Parathyroid adenoma (tissue), 2 donors: ENCODE results near the gene WWC1.

ENCODE experiments used
- H2AFZ ChIP-seq: fragments of 300-600 bp; sonication (generic); one replicate; pipeline ENCODE4 v1.7.0; 2017; ENCODE audit warnings: antibody characterized with exemption, mild to moderate bottlenecking
- H3K27ac ChIP-seq: fragments of 300-600 bp; sonication (generic); one replicate; pipeline ENCODE4 v1.7.0; 2017
- H3K27me3 ChIP-seq: fragments of 300-600 bp; sonication (generic); one replicate; pipeline ENCODE4 v1.7.0; 2017; ENCODE audit warnings: low read length; ENCODE audit not compliant: control insufficient read depth, insufficient read depth
- H3K36me3 ChIP-seq: fragments of 300-600 bp; sonication (generic); one replicate; pipeline ENCODE4 v1.7.0; 2017; ENCODE audit warnings: low read length; ENCODE audit not compliant: control insufficient read depth, insufficient read depth
- H3K4me1 ChIP-seq: fragments of 300-600 bp; sonication (generic); one replicate; pipeline ENCODE4 v1.7.0; 2017; ENCODE audit warnings: control low read depth
- H3K4me2 ChIP-seq: fragments of 300-600 bp; sonication (generic); one replicate; pipeline ENCODE4 v1.7.0; 2017; ENCODE audit warnings: low read length
- H3K4me3 ChIP-seq: fragments of 300-600 bp; sonication (generic); one replicate; pipeline ENCODE4 v1.7.0; 2017; ENCODE audit warnings: low read depth, low read length
- H3K79me2 ChIP-seq: fragments of 300-600 bp; sonication (generic); one replicate; pipeline ENCODE4 v1.7.0; 2017; ENCODE audit warnings: control low read depth
- H3K9ac ChIP-seq: fragments of 300-600 bp; sonication (generic); one replicate; pipeline ENCODE4 v1.7.0; 2017; ENCODE audit warnings: mild to moderate bottlenecking
- H3K9me3 ChIP-seq: fragments of 300-600 bp; sonication (generic); one replicate; pipeline ENCODE4 v1.7.0; 2017; ENCODE audit warnings: low read length; ENCODE audit not compliant: control insufficient read depth
- CTCF ChIP-seq: fragments of 300-600 bp; sonication (generic); IDR thresholded peaks from one replicate; pipeline ENCODE4 v1.7.0; 2017; ENCODE audit warnings: antibody characterized with exemption, mild to moderate bottlenecking
- donor health status: primary hyperparathyroidism.

The WWC1 gene

GRCh38 chr5:168486136-168486879 is 194.9 kb downstream of the WWC1 start, which contains the start of gene RARS1:
RARS1 (plus strand) TSS chr5:168486471; CDS start chr5:168486499, 28 bp downstream.
- TF ChIP-seq CTCF, result peak; percentile 97
- Histone ChIP-seq H3K9ac (peak within 1 kb of the TSS; percentile 21), H3K36me3 (no peaks in the 10 kb centered on the region), H3K27ac (peak within 1 kb of the TSS; percentile 48), H3K4me3 (peak within 1 kb of the TSS; percentile 96), H3K27me3 (no peaks in the 10 kb centered on the region), H3K4me1 (no peaks in the 10 kb centered on the region), H2AFZ (peak within 1 kb of the TSS; percentile 87), H3K9me3 (no peaks in the 10 kb centered on the region), H3K79me2 (peaks cover 6% of the 10 kb centered on the region), H3K4me2 (peak within 1 kb of the TSS; percentile 93)

- Histone ChIP-seq H3K4me3 (no peak overlapping the region), H3K4me1 (no peaks in the 10 kb centered on the region), H3K9me3 (no peaks in the 10 kb centered on the region), H3K27me3 (no peaks in the 10 kb centered on the region), H3K4me2 (no peak overlapping the region), H3K79me2 (peaks cover 9% of the 10 kb centered on the region), H2AFZ (no peak overlapping the region), H3K36me3 (no peaks in the 10 kb centered on the region), H3K27ac (no peak overlapping the region), H3K9ac (no peak overlapping the region)
- TF ChIP-seq CTCF, result no peak
Observed at GRCh38 chr5:168489059-168489458, 197.6 kb downstream of the WWC1 start.

GRCh38 chr5:168494057-168494555 is 202.7 kb downstream of the WWC1 start:
- H3K4me3 ChIP-seq, result no peak overlapping the region
- no peak overlapping the region for H2AFZ ChIP-seq
- H3K36me3 ChIP-seq, result no peaks in the 10 kb centered on the region
- H3K4me2 ChIP-seq, result no peak overlapping the region
- H3K4me1 ChIP-seq, result no peaks in the 10 kb centered on the region
- no peak overlapping the region for H3K9ac ChIP-seq
- H3K27me3 ChIP-seq, result no peaks in the 10 kb centered on the region
- no peaks in the 10 kb centered on the region for H3K9me3 ChIP-seq
- no peak for TF ChIP-seq CTCF
- peaks cover 9% of the 10 kb centered on the region for H3K79me2 ChIP-seq
- H3K27ac ChIP-seq, result no peak overlapping the region

GRCh38 chr5:168502563-168503237 is 211.3 kb downstream of the WWC1 start:
- H3K36me3 ChIP-seq, result no peaks in the 10 kb centered on the region
- no peaks in the 10 kb centered on the region for H3K79me2 ChIP-seq
- H3K27ac ChIP-seq, result no peak overlapping the region
- no peak overlapping the region for H2AFZ ChIP-seq
- no peak overlapping the region for H3K9ac ChIP-seq
- H3K4me3 ChIP-seq, result no peak overlapping the region
- no peak overlapping the region for H3K4me2 ChIP-seq
- TF ChIP-seq CTCF, result no peak
- H3K9me3 ChIP-seq, result no peaks in the 10 kb centered on the region
- no peaks in the 10 kb centered on the region for H3K27me3 ChIP-seq
- H3K4me1 ChIP-seq, result no peaks in the 10 kb centered on the region
